Calu3 (cell line): Measurements from ENCODE around the gene TRIOBP. TPM values are rescaled to one million over a fixed set of nuclear protein-coding genes. Genes with fewer than 3 reads are reported as not detected.

Source experiments
- BruUV-seq: library from RNA; stranded (reverse); fragments of 400-500 nt; replicated peaks from 2 replicates; lab custom pipeline; 2021; lab: Mats Ljungman, UMichigan
- CTCF ChIA-PET: fragments of 300-600 bp; sonication (Branson Sonifier 250); formaldehyde crosslinking; loops from one replicate; lab custom pipeline; 2022; ENCODE audit warnings: antibody characterized with exemption; lab: Charles Lee
- DNase-seq: peaks from one replicate; pipeline ENCODE4 v3.0.0; 2022
- H3K27ac Mint-ChIP-seq: one replicate; pipeline ENCODE4 v1.8.0; 2022; ENCODE audit warnings: mixed read lengths; ENCODE audit not compliant: unreplicated experiment
- H3K27me3 Mint-ChIP-seq: one replicate; pipeline ENCODE4 v1.8.0; 2022; ENCODE audit warnings: mixed read lengths; ENCODE audit not compliant: unreplicated experiment
- H3K36me3 Mint-ChIP-seq: one replicate; pipeline ENCODE4 v1.8.0; 2022; ENCODE audit warnings: mild to moderate bottlenecking, moderate library complexity, mixed read lengths; ENCODE audit not compliant: insufficient read depth, unreplicated experiment
- H3K4me1 Mint-ChIP-seq: one replicate; pipeline ENCODE4 v1.8.0; 2022; ENCODE audit warnings: mild to moderate bottlenecking, low read depth, mixed read lengths; ENCODE audit not compliant: unreplicated experiment
- H3K4me3 Mint-ChIP-seq: one replicate; pipeline ENCODE4 v1.8.0; 2022; ENCODE audit warnings: mild to moderate bottlenecking, low read depth, moderate library complexity, mixed read lengths; ENCODE audit not compliant: unreplicated experiment
- H3K9me3 Mint-ChIP-seq: one replicate; pipeline ENCODE4 v1.8.0; 2022; ENCODE audit warnings: low read depth, mixed read lengths; ENCODE audit not compliant: unreplicated experiment
- intact Hi-C: fragments of 100-400 bp; cut with micrococcal nuclease; formaldehyde crosslinking; loops from one replicate; pipeline ENCODE4 v1.10.0; 2022; ENCODE audit not compliant: unreplicated experiment
- total RNA-seq: library from RNA; stranded (reverse); gene quantifications from 2 replicates; pipeline ENCODE4 v1.2.3, GENCODE V29; 2022
- TF ChIP-seq, protein P1 (sequence below): fragments of 200-600 bp; IDR thresholded peaks from one replicate; pipeline ENCODE4 v1.8.0; 2022; ENCODE audit warnings: antibody characterized with exemption; ENCODE audit not compliant: unreplicated experiment

The TRIOBP gene
- total RNA-seq, 1 experiment from 2014 or later = 85.3 TPM

DNA sequence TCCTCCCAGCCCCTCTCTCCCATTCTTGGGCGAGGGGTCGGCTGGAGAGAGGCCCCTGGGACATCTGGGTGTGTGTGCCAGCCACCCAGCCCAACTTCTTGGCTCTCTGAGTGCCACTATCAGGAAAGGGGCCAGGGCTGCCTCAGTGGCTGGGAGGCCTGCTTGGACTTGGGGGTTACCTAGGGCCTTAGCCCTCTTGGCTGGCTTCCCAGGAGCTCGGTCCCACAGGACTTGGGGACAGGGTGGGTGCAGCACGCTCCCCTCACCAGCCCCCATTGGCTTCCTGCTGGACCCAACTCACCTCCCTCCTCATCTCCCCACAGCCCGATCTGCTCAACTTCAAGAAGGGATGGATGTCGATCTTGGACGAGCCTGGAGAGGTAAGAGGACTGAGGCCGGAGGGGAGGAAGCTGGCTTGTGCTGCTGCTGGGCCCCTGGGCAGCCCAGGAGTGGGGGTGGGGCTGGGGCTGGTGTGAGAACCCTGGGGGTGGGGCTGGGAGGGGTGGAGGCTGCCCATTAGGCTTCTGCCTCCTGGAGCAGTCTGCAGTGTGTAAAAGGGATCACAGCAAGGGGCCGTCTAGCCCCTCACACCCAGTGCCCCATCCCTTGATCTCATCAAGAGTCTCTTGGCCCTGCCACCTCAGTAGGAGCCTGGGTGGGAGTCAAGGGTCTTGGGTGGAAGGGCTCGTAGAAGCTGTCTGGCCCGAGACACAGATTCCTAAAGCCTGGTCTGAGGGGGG lies 54.8 kb downstream of the TRIOBP start:
- peak overlapping the region; percentile 85 for H3K27ac Mint-ChIP-seq
- TF ChIP-seq, protein P1, sequence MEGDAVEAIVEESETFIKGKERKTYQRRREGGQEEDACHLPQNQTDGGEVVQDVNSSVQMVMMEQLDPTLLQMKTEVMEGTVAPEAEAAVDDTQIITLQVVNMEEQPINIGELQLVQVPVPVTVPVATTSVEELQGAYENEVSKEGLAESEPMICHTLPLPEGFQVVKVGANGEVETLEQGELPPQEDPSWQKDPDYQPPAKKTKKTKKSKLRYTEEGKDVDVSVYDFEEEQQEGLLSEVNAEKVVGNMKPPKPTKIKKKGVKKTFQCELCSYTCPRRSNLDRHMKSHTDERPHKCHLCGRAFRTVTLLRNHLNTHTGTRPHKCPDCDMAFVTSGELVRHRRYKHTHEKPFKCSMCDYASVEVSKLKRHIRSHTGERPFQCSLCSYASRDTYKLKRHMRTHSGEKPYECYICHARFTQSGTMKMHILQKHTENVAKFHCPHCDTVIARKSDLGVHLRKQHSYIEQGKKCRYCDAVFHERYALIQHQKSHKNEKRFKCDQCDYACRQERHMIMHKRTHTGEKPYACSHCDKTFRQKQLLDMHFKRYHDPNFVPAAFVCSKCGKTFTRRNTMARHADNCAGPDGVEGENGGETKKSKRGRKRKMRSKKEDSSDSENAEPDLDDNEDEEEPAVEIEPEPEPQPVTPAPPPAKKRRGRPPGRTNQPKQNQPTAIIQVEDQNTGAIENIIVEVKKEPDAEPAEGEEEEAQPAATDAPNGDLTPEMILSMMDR = no peak
- intact Hi-C loops = no loop called here
- H3K36me3 Mint-ChIP-seq = peaks cover 82% of the 10 kb centered on the region
- CTCF ChIA-PET = interaction anchor here (1.3 kb wide), 1 partner anchor 112 kb away, joined by 3 read pairs; no protein-coding TSS in a partner anchor
- DNase-seq = no peak
- H3K4me3 Mint-ChIP-seq = peak overlapping the region; percentile 60
- H3K27me3 Mint-ChIP-seq = no peaks in the 10 kb centered on the region
- no peaks in the 10 kb centered on the region for H3K9me3 Mint-ChIP-seq
- H3K4me1 Mint-ChIP-seq = peaks cover 61% of the 10 kb centered on the region
- no TSS peak for BruUV-seq

DNA sequence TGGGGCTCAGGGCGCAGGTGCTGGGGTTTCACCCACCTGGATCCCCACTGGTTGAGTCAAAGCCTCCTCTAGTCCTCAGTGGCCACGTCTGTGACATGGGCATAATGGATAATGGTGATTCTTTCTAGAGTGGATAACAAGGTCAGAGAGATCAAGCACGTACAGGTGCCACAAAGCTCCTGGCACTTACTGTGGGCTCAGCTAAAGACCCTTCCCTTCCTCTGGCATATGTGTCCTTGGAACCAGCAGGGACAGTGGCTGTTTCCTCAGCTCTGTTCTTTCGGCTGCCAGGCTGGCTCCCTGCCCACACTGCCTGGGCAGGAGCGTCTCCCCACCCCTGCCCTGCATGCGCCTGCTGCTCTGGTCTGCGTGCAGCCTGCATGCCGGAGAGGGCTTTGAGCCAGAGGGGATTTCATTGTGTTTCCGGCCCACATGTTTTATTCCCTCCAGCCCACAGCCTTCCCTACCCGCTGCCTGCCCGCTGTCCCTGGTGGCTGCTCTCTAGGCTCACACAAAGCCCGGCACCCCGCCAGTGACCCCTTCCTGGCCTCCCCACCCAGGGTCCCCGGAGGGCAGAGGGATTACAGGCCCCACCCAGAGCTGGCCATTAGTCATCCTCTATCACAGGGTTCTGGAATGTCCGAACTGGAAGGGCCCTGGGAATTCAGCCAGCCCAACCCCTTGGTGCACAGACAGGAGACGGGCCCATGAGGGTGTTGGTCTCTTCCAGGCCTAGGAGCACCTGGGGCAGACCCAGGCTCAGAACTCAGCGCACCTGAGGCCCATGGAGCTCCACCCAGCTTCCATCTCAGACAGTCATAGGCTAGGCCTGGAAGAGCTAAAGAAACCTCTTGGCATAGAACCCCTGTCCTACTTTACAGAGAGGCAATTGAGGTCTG lies 55.6 kb downstream of the TRIOBP start:
- Mint-ChIP-seq H3K27me3 (no peaks in the 10 kb centered on the region), H3K36me3 (peaks cover 82% of the 10 kb centered on the region), H3K9me3 (no peaks in the 10 kb centered on the region), H3K27ac (peak overlapping the region; percentile 85), H3K4me1 (peaks cover 60% of the 10 kb centered on the region), H3K4me3 (peak overlapping the region; percentile 60)
- BruUV-seq = no TSS peak
- CTCF ChIA-PET = interaction anchor here (0.5 to 1.4 kb wide), 6 partner anchors 39 to 263 kb away, joined by 3 to 6 read pairs (median 4); partner anchors contain the start of gene GCAT
- TF ChIP-seq, protein P1 = no peak
- peak; percentile 94 for DNase-seq
- intact Hi-C loops = no loop called here

DNA sequence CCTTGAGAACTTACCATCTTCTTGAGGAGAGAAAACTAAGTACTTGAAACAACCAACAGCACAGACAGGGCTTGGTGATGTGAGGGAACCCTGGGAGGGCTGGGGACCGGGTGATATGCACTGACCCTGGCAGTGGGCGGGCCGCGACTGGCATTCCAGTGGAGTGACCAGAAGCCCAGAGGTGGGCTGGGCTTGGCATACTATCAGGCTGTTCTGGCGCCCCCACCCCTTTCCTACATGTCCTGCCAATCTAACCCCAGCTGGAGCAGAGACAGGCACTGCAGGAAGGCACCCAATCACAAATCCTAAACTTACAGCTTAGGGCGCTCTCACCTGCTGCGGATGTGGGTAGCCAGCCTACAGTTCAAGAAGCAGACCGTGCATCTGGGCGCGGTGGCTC lies 56.9 kb downstream of the TRIOBP start:
- CTCF ChIA-PET = interaction anchor here (0.5 to 1.1 kb wide), 4 partner anchors 14 to 909 kb away, joined by 4 to 5 read pairs (median 4); no protein-coding TSS in a partner anchor
- TF ChIP-seq, protein P1 = no peak
- peak; percentile 53 for DNase-seq
- Mint-ChIP-seq H3K4me1 (peaks cover 47% of the 10 kb centered on the region), H3K27ac (peak overlapping the region; percentile 22), H3K4me3 (peak overlapping the region; percentile 24), H3K36me3 (peaks cover 83% of the 10 kb centered on the region), H3K9me3 (no peaks in the 10 kb centered on the region), H3K27me3 (no peaks in the 10 kb centered on the region)
- intact Hi-C loops = no loop called here
- BruUV-seq = no TSS peak

DNA sequence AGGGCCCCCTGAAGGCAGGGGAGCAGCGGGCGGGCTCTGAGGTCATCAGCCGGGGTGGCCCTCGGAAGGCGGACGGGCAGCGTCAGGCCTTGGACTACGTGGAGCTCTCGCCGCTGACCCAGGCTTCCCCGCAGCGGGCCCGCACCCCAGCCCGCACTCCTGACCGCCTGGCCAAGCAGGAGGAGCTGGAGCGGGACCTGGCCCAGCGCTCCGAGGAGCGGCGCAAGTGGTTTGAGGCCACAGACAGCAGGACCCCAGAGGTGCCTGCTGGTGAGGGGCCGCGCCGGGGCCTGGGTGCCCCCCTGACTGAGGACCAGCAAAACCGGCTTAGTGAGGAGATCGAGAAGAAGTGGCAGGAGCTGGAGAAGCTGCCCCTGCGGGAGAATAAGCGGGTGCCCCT lies 60.8 kb downstream of the TRIOBP start:
- peaks cover 76% of the 10 kb centered on the region for H3K36me3 Mint-ChIP-seq
- CTCF ChIA-PET = no interaction called here
- DNase-seq = no peak
- H3K4me3 Mint-ChIP-seq = no peak overlapping the region
- peaks cover 13% of the 10 kb centered on the region for H3K4me1 Mint-ChIP-seq
- no TSS peak for BruUV-seq
- no peaks in the 10 kb centered on the region for H3K27me3 Mint-ChIP-seq
- H3K9me3 Mint-ChIP-seq = no peaks in the 10 kb centered on the region
- H3K27ac Mint-ChIP-seq = no peak overlapping the region
- TF ChIP-seq, protein P1 = no peak
- intact Hi-C loops = no loop called here
